Activated B cell treated with CpG ODN at 0.5 μM for 24 hours (primary cell): ENCODE measurements around the gene RNF212. TPM values are rescaled to one million over a fixed set of nuclear protein-coding genes. Genes with fewer than 3 reads are reported as not detected.
"Not testable (repeated sequence)": the region's sequence is repeated elsewhere in the genome, so short reads cannot be mapped to it uniquely, and the experiment has no call there.

Experiments
- ATAC-seq: fragments of 200-7000 bp; cut with Tn5 transposase; one replicate; pipeline ENCODE4 v1.10.0; 2021; ENCODE audit warnings: low read depth, mild to moderate bottlenecking, moderate library complexity
- CTCF ChIA-PET: fragments of 350-600 bp; sonication (Branson Sonifier 250); formaldehyde crosslinking; loops from one replicate; lab custom pipeline; 2021; ENCODE audit warnings: antibody characterized with exemption; lab: Charles Lee
- POLR2A ChIA-PET: fragments of 350-600 bp; sonication (Branson Sonifier 250); formaldehyde crosslinking; loops from one replicate; lab custom pipeline; 2021; ENCODE audit warnings: antibody characterized with exemption; lab: Charles Lee
- DNase-seq: peaks from one replicate; pipeline ENCODE4 v3.0.0; 2022
- H3K27ac Mint-ChIP-seq: one replicate; pipeline ENCODE4 v1.8.0; 2020; ENCODE audit warnings: mixed read lengths
- H3K27me3 Mint-ChIP-seq: one replicate; pipeline ENCODE4 v1.8.0; 2021; ENCODE audit warnings: mixed read lengths
- H3K36me3 Mint-ChIP-seq: one replicate; pipeline ENCODE4 v1.8.0; 2021; ENCODE audit warnings: low read depth, mixed read lengths
- H3K4me1 Mint-ChIP-seq: one replicate; pipeline ENCODE4 v1.8.0; 2021; ENCODE audit warnings: mixed read lengths
- H3K4me3 Mint-ChIP-seq: one replicate; pipeline ENCODE4 v1.8.0; 2020; ENCODE audit warnings: mild to moderate bottlenecking, mixed read lengths
- H3K9me3 Mint-ChIP-seq: one replicate; pipeline ENCODE4 v1.8.0; 2020; ENCODE audit warnings: mixed read lengths
- intact Hi-C: fragments of 100-400 bp; cut with micrococcal nuclease; formaldehyde crosslinking; loops from one replicate; pipeline ENCODE4 v1.15.1; 2024
- total RNA-seq: library from RNA; stranded (reverse); gene quantifications from 2 replicates; pipeline ENCODE4 v1.2.3, GENCODE V29; 2022
- TF ChIP-seq, protein P1 (sequence below): fragments of 200-600 bp; IDR thresholded peaks from one replicate; pipeline ENCODE4 v1.8.0; 2022; ENCODE audit warnings: antibody characterized with exemption, mild to moderate bottlenecking

RNF212 gene
- total RNA-seq, 1 donor from 2014 or later: 2.4 TPM

DNA sequence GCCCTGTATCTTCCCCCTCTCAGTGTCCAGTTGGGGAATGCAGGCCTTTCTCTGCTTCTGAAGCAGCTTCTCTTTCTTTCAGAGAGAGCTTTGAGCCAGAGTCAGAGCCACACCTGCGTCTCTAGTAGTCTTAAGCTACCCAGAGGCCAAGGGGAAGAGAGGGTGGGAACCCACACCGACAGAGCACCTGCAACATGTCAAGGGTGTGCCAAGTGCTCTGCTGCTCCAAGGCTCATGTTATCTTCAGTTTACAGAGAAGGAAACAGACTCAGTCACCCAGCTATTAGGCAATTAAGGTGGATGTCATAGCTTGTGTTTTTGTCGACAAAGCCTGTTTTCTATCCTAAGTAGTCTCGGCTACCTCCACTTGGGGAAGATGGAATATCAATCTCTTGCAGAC is 22.7 kb upstream of the RNF212 start:
- H3K36me3 Mint-ChIP-seq: no peaks in the 10 kb centered on the region
- DNase-seq: no peak
- intact Hi-C loops: no loop called here
- peaks cover 3% of the 10 kb centered on the region for H3K9me3 Mint-ChIP-seq
- POLR2A ChIA-PET: interaction anchor here (1.8 kb wide), 1 partner anchor 210 kb away, joined by 7 read pairs; no protein-coding TSS in a partner anchor
- TF ChIP-seq, protein P1, sequence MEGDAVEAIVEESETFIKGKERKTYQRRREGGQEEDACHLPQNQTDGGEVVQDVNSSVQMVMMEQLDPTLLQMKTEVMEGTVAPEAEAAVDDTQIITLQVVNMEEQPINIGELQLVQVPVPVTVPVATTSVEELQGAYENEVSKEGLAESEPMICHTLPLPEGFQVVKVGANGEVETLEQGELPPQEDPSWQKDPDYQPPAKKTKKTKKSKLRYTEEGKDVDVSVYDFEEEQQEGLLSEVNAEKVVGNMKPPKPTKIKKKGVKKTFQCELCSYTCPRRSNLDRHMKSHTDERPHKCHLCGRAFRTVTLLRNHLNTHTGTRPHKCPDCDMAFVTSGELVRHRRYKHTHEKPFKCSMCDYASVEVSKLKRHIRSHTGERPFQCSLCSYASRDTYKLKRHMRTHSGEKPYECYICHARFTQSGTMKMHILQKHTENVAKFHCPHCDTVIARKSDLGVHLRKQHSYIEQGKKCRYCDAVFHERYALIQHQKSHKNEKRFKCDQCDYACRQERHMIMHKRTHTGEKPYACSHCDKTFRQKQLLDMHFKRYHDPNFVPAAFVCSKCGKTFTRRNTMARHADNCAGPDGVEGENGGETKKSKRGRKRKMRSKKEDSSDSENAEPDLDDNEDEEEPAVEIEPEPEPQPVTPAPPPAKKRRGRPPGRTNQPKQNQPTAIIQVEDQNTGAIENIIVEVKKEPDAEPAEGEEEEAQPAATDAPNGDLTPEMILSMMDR: no peak
- H3K27ac Mint-ChIP-seq: no peak overlapping the region
- H3K4me3 Mint-ChIP-seq: no peak overlapping the region
- peaks cover 2% of the 10 kb centered on the region for H3K27me3 Mint-ChIP-seq
- H3K4me1 Mint-ChIP-seq: peaks cover 45% of the 10 kb centered on the region
- ATAC-seq: no peak
- CTCF ChIA-PET: interaction anchor here (2.3 kb wide), 1 partner anchor 132 kb away, joined by 7 read pairs; no protein-coding TSS in a partner anchor

GRCh38 chr4:1133033-1133432 is 19.7 kb upstream of the RNF212 start:
- Mint-ChIP-seq H3K4me3 (no peak overlapping the region), H3K36me3 (no peaks in the 10 kb centered on the region), H3K9me3 (no peaks in the 10 kb centered on the region), H3K27me3 (no peaks in the 10 kb centered on the region), H3K27ac (peak overlapping the region; percentile 32), H3K4me1 (peaks cover 44% of the 10 kb centered on the region)
- ATAC-seq (no peak), DNase-seq (no peak)
- intact Hi-C loops: loop anchor here (5.0 kb wide), 1 partner anchor 391 kb away; no protein-coding TSS in a partner anchor
- CTCF ChIA-PET: interaction anchor here (2.3 to 5.6 kb wide), 2 partner anchors 136 to 220 kb away, joined by 12 to 46 read pairs; no protein-coding TSS in a partner anchor
- POLR2A ChIA-PET: interaction anchor here (1.2 to 1.4 kb wide), 2 partner anchors 116 to 214 kb away, joined by 3 to 5 read pairs; partner anchors contain the start of genes CTBP1 and UVSSA
- TF ChIP-seq, protein P1: no peak

DNA sequence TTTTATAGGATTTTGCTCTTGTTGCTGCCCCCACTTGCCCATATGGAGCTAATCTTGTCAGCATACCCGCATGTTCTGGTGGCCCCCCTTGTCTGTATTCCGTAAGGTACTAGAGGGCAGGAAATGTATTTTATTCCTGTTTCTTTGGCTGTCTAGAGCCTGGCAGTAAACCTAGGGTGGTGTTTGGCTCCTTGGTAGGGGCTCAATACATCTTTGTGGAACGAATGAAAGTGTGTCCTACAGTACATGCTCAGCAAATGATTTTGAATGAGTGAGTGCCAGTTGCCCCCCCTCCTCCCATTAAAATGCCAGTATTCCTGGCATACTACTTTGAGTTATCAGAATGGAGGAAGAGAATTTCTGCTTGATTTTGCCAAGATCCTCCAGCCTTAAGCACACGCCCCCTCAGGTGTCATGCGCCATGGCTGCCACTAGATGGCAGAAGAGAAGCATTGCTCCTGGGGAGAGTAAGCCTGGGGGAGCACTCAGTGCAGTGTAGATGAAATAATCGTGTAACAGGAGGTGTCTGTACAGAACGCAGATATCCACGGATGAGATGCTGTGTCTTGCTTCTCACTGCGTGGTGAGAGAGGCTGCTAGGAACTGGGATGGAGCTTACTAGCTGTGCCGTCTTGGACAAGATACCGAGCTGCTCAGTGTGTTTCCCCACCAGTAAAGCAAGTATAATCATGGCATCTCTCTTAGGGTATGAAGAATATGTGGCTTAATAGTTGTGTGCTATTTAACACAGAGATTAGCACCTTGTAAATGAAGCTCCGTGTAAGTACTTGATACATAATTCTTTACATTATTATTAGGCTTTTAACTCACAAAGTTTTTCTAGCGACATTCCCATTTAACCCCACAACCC is 17.2 kb upstream of the RNF212 start:
- ChIA-PET CTCF (interaction anchor here (0.7 to 5.6 kb wide), 17 partner anchors 9 to 388 kb away, joined by 3 to 46 read pairs (median 4); partner anchors contain the start of gene UVSSA), POLR2A (interaction anchor here (1.7 kb wide), 1 partner anchor 137 kb away, joined by 7 read pairs; no protein-coding TSS in a partner anchor)
- intact Hi-C loops: loop anchor here (1.0 to 5.0 kb wide), 8 partner anchors 37 to 388 kb away; partner anchors contain the start of genes CTBP1 and UVSSA
- Mint-ChIP-seq H3K27me3 (peaks cover 2% of the 10 kb centered on the region), H3K36me3 (no peaks in the 10 kb centered on the region), H3K4me3 (no peak overlapping the region), H3K9me3 (no peaks in the 10 kb centered on the region), H3K4me1 (peaks cover 21% of the 10 kb centered on the region), H3K27ac (peak overlapping the region; percentile 19)
- ATAC-seq (peak; percentile 99), DNase-seq (peak; percentile 63)
- TF ChIP-seq, protein P1: peak; percentile 99

GRCh38 chr4:1126506-1126905 is 13.1 kb upstream of the RNF212 start:
- no peak overlapping the region for H3K27ac Mint-ChIP-seq
- ATAC-seq: no peak
- no peaks in the 10 kb centered on the region for H3K36me3 Mint-ChIP-seq
- H3K9me3 Mint-ChIP-seq: no peaks in the 10 kb centered on the region
- ChIA-PET CTCF (interaction anchor here (1.5 kb wide), 1 partner anchor 226 kb away, joined by 3 read pairs; no protein-coding TSS in a partner anchor), POLR2A (no interaction called here)
- peaks cover 3% of the 10 kb centered on the region for H3K27me3 Mint-ChIP-seq
- TF ChIP-seq, protein P1: no peak
- no peak overlapping the region for H3K4me3 Mint-ChIP-seq
- intact Hi-C loops: no loop called here
- peaks cover 4% of the 10 kb centered on the region for H3K4me1 Mint-ChIP-seq
- no peak for DNase-seq

- CTCF ChIA-PET, H3K4me3 Mint-ChIP-seq, ATAC-seq, H3K27ac Mint-ChIP-seq, H3K36me3 Mint-ChIP-seq, H3K27me3 Mint-ChIP-seq, DNase-seq, intact Hi-C loops, H3K9me3 Mint-ChIP-seq, POLR2A ChIA-PET, H3K4me1 Mint-ChIP-seq: not testable (repeated sequence)
Observed at GRCh38 chr4:1125466-1125865, 12.1 kb upstream of the RNF212 start.
